Measurements from ENCODE around the gene PRSS16. TPM values are rescaled to one million over a fixed set of nuclear protein-coding genes. Genes with fewer than 3 reads are reported as not detected.
"Not testable (repeated sequence)": the region's sequence is repeated elsewhere in the genome, so short reads cannot be mapped to it uniquely, and the experiment has no call there.

PRSS16 gene
- total and polyA plus RNA-seq, 4 donors, result 0.11 to 1.3 (median 0.77) TPM

DNA sequence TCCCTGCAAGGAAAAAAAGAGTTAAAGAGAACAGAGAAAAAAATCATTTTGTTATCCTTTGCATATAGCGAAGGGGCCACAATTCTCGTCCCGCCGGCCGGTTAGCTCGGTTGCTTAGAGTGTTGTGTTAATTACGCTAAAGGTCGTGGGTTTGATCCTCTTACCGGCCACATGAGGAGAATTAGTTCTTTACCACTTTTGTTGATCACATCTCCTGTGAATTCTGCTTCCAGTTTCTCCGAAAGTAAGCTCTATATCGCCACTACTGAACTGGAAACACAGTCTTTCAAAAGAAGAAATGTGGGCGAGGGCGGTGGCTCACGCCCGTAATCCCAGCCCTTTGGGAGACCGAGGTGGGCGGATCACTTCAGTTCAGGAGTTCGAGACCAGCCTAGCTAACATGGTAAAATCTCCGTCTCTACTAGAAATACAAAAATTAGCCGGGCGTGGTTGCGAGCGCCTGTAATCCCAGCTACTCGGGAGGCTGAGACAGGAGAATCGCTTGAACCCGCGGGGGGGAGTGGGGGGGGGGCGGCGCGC, 13.4 kb downstream of the PRSS16 start:
- Histone ChIP-seq H3K4me3 (ENCODE audit: low read depth, low read length) (no peak overlapping the region), H3K4me1 (ENCODE audit: control insufficient read depth, insufficient read depth, low read length) (peaks cover 5% of the 10 kb centered on the region), H3K36me3 (ENCODE audit: control insufficient read depth, insufficient read depth, low read length) (no peaks in the 10 kb centered on the region), H3K27ac (ENCODE audit: low read depth, low read length) (no peak overlapping the region), H3K9me3 (ENCODE audit: control insufficient read depth, insufficient read depth, low read length) (no peaks in the 10 kb centered on the region), H3K27me3 (ENCODE audit: control insufficient read depth, insufficient read depth, low read length) (peaks cover 70% of the 10 kb centered on the region)
- peak in 1 of 6 donors; percentile 3 for DNase-seq (ENCODE audit: low read depth in 4 of 6, low spot score in 6 of 6)
- 8% methylated on average over 23 of the region's 30 CpGs for WGBS (ENCODE audit: insufficient coverage)

GRCh38 chr6:27263886-27264285, 16.4 kb downstream of the PRSS16 start:
- Histone ChIP-seq H3K4me3 (ENCODE audit: low read depth, low read length) (no peak overlapping the region), H3K27ac (ENCODE audit: low read depth, low read length) (no peak overlapping the region), H3K27me3 (ENCODE audit: control insufficient read depth, insufficient read depth, low read length) (peaks cover 75% of the 10 kb centered on the region), H3K9me3 (ENCODE audit: control insufficient read depth, insufficient read depth, low read length) (no peaks in the 10 kb centered on the region), H3K36me3 (ENCODE audit: control insufficient read depth, insufficient read depth, low read length) (no peaks in the 10 kb centered on the region), H3K4me1 (ENCODE audit: control insufficient read depth, insufficient read depth, low read length) (peaks cover 9% of the 10 kb centered on the region)
- DNase-seq (ENCODE audit: low read depth in 4 of 6, low spot score in 6 of 6), result no peak
- WGBS (ENCODE audit: insufficient coverage), result 75% methylated on average over 7 of the region's 8 CpGs

DNA sequence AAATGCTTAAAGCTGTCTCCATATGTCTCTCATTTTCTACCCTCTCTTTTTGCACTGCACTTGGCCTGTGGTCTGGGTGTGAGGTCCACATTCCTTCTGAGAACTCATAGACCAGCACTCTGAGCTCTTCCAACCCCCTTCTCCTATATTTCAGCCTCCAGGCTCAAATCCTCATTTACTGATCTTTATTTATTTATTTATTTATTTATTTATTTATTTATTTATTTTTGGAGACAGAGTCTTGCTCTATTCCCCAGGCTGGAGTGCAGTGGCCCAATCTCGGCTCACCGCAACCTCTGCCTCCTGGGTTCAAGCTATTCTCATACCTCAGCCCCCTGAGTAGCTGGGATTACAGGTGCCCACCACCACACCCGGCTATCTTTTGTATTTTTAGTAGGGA, 19.5 kb downstream of the PRSS16 start:
- 92% methylated on average over 3 of the region's 3 CpGs for WGBS (ENCODE audit: insufficient coverage)
- not testable (repeated sequence) for DNase-seq (ENCODE audit: low read depth in 4 of 6, low spot score in 6 of 6); H3K4me3 ChIP-seq (ENCODE audit: low read depth, low read length); H3K9me3 ChIP-seq (ENCODE audit: control insufficient read depth, insufficient read depth, low read length); H3K36me3 ChIP-seq (ENCODE audit: control insufficient read depth, insufficient read depth, low read length); H3K4me1 ChIP-seq (ENCODE audit: control insufficient read depth, insufficient read depth, low read length); H3K27ac ChIP-seq (ENCODE audit: low read depth, low read length)
- peaks cover 61% of the 10 kb centered on the region for H3K27me3 ChIP-seq (ENCODE audit: control insufficient read depth, insufficient read depth, low read length)

DNA sequence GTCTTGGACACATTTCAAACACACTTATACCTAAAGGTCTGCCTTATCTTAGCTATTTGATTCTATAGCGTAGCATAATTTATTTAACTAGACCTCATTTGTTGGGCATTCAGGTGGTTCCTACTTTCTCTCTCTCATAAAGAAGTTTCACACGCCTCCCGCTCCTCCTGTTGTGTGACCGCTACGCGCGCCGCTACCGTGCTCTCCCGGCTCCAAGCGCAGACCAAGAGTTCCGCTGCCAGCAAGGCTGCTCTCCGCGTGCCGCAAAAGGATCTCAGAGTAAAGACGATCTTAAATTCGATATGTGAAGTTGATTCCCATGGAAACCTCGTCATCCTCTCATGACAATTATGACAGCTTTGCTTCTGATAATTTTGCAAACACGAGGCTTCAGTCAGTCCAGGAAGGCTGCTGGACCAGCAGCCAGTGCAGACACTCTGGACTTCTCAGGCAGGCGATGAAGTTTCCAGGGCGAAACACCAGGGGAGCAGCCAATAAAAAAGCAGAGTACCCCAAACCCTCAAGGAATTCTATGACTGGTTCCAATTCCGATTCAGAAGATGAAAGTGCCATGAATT, 20.4 kb downstream of the PRSS16 start:
- peaks cover 5% of the 10 kb centered on the region for H3K4me1 ChIP-seq (ENCODE audit: control insufficient read depth, insufficient read depth, low read length)
- no peaks in the 10 kb centered on the region for H3K36me3 ChIP-seq (ENCODE audit: control insufficient read depth, insufficient read depth, low read length)
- 1% methylated on average over 20 of the region's 22 CpGs for WGBS (ENCODE audit: insufficient coverage)
- H3K27ac ChIP-seq (ENCODE audit: low read depth, low read length), result no peak overlapping the region
- DNase-seq (ENCODE audit: low read depth in 4 of 6, low spot score in 6 of 6), result peak in 2 of 6 donors; percentile 9 to 47
- H3K27me3 ChIP-seq (ENCODE audit: control insufficient read depth, insufficient read depth, low read length), result peaks cover 59% of the 10 kb centered on the region
- H3K4me3 ChIP-seq (ENCODE audit: low read depth, low read length), result no peak overlapping the region
- no peaks in the 10 kb centered on the region for H3K9me3 ChIP-seq (ENCODE audit: control insufficient read depth, insufficient read depth, low read length)

- no peak overlapping the region for H3K4me3 ChIP-seq (ENCODE audit: low read depth, low read length)
- no peak for DNase-seq (ENCODE audit: low read depth in 4 of 6, low spot score in 6 of 6)
- H3K27ac ChIP-seq (ENCODE audit: low read depth, low read length), result no peak overlapping the region
- H3K4me1 ChIP-seq (ENCODE audit: control insufficient read depth, insufficient read depth, low read length), result peaks cover 5% of the 10 kb centered on the region
- H3K27me3 ChIP-seq (ENCODE audit: control insufficient read depth, insufficient read depth, low read length), result peaks cover 56% of the 10 kb centered on the region
- H3K36me3 ChIP-seq (ENCODE audit: control insufficient read depth, insufficient read depth, low read length), result no peaks in the 10 kb centered on the region
- no peaks in the 10 kb centered on the region for H3K9me3 ChIP-seq (ENCODE audit: control insufficient read depth, insufficient read depth, low read length)
- 20% methylated on average over 6 of the region's 14 CpGs for WGBS (ENCODE audit: insufficient coverage)
Observed at GRCh38 chr6:27268803-27269202, 21.3 kb downstream of the PRSS16 start.

- H3K27me3 ChIP-seq (ENCODE audit: control insufficient read depth, insufficient read depth, low read length), result peaks cover 63% of the 10 kb centered on the region
- 69% methylated on average over 8 of the region's 11 CpGs for WGBS (ENCODE audit: insufficient coverage)
Observed at GRCh38 chr6:27273783-27274182, 26.3 kb downstream of the PRSS16 start.

DNA sequence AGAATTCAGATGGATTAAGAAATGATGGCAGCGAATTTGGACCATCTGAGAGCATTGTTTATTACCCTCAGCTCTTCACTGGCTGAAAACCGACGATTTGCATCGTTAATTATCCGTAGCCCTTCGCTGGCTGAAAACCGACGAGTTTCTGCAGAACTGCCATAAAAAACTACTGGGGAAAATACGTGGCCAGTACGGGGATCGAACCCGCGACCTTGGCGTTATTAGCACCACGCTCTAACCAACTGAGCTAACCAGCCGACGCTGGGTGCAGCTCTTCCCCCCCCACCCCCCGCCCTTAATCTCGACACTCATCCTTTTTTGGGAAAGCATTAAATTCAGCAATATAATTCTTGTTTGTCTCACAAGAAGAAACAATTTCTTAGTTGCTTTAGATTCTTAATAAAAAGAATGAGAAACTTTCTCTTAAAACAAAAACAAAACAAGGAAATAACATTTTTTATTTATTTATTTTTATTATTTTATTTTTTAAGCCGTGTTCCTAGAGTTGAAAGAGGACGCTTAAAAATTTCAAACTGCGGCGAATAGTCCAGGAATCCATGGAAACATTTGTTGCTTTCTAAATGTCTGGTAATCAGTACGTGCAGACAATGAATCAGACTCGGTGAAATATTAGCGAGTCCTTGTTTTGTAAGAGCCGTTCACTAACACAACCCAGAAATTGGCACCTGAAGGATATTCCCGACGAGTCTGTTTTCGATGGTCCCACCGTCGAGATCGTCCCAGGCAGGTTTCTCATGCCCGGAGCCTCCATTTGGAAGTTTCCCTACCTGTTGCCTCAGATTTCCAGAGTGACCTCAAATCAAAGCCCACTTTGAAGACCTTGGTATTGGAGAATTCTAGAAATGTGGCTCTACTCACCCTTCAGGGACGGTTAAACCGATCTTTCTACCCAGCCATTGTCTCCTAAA, 27.8 kb downstream of the PRSS16 start:
- no peaks in the 10 kb centered on the region for H3K9me3 ChIP-seq (ENCODE audit: control insufficient read depth, insufficient read depth, low read length)
- 13% methylated on average over 31 of the region's 36 CpGs for WGBS (ENCODE audit: insufficient coverage)
- no peak overlapping the region for H3K27ac ChIP-seq (ENCODE audit: low read depth, low read length)
- H3K4me3 ChIP-seq (ENCODE audit: low read depth, low read length), result no peak overlapping the region
- H3K36me3 ChIP-seq (ENCODE audit: control insufficient read depth, insufficient read depth, low read length), result no peaks in the 10 kb centered on the region
- H3K27me3 ChIP-seq (ENCODE audit: control insufficient read depth, insufficient read depth, low read length), result peaks cover 64% of the 10 kb centered on the region
- no peak for DNase-seq (ENCODE audit: low read depth in 4 of 6, low spot score in 6 of 6)
- peaks cover 6% of the 10 kb centered on the region for H3K4me1 ChIP-seq (ENCODE audit: control insufficient read depth, insufficient read depth, low read length)

More at GRCh38 chr6:27273783-27274182, 26.3 kb downstream of the PRSS16 start:
- Histone ChIP-seq H3K4me1 (ENCODE audit: control insufficient read depth, insufficient read depth, low read length) (no peaks in the 10 kb centered on the region), H3K4me3 (ENCODE audit: low read depth, low read length) (no peak overlapping the region), H3K36me3 (ENCODE audit: control insufficient read depth, insufficient read depth, low read length) (no peaks in the 10 kb centered on the region), H3K27ac (ENCODE audit: low read depth, low read length) (no peak overlapping the region), H3K9me3 (ENCODE audit: control insufficient read depth, insufficient read depth, low read length) (no peaks in the 10 kb centered on the region)
- no peak for DNase-seq (ENCODE audit: low read depth in 4 of 6, low spot score in 6 of 6)

DNA sequence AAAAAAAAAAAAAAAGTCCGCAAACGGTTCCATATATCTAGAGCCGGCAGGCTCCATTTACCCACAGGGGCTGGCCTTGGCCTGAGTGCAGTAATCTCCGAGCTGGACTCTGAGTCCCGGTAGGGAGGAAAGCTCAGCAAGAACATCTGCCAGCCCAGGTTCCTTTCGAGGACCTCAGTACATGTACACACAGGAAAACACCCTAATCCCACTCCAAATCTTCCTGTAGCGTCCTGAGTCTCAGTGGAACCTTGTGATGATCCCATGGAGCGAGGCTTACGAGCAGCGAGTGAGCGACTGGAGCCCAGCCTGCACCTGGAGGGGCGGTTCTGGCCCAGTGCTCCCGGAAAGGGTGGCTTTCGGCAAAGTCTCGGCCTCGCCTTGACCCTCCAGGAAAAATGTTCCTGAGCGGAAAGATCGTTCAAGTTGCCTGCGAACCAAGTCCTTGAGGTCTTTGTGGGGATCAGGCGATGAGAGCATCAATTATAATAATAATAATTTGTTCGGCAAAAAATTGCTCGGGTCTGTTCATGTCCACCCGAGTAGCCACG, 32.1 kb downstream of the PRSS16 start:
- H3K27ac ChIP-seq (ENCODE audit: low read depth, low read length), result no peak overlapping the region
- peaks cover 2% of the 10 kb centered on the region for H3K9me3 ChIP-seq (ENCODE audit: control insufficient read depth, insufficient read depth, low read length)
- H3K27me3 ChIP-seq (ENCODE audit: control insufficient read depth, insufficient read depth, low read length), result peaks cover 90% of the 10 kb centered on the region
- WGBS (ENCODE audit: insufficient coverage), result 3% methylated on average over 15 of the region's 24 CpGs
- DNase-seq (ENCODE audit: low read depth in 4 of 6, low spot score in 6 of 6), result no peak
- peaks cover 6% of the 10 kb centered on the region for H3K4me1 ChIP-seq (ENCODE audit: control insufficient read depth, insufficient read depth, low read length)
- H3K36me3 ChIP-seq (ENCODE audit: control insufficient read depth, insufficient read depth, low read length), result no peaks in the 10 kb centered on the region
- peak overlapping the region; percentile 2 for H3K4me3 ChIP-seq (ENCODE audit: low read depth, low read length)

GRCh38 chr6:27280064-27280539, 32.6 kb downstream of the PRSS16 start:
- WGBS (ENCODE audit: insufficient coverage), result 0% methylated on average over 2 of the region's 17 CpGs
- H3K4me3 ChIP-seq (ENCODE audit: low read depth, low read length), result peak overlapping the region; percentile 2
- H3K4me1 ChIP-seq (ENCODE audit: control insufficient read depth, insufficient read depth, low read length), result peaks cover 6% of the 10 kb centered on the region
- no peak overlapping the region for H3K27ac ChIP-seq (ENCODE audit: low read depth, low read length)
- peak in 2 of 6 donors; percentile 55 to 66 for DNase-seq (ENCODE audit: low read depth in 4 of 6, low spot score in 6 of 6)
- peaks cover 2% of the 10 kb centered on the region for H3K9me3 ChIP-seq (ENCODE audit: control insufficient read depth, insufficient read depth, low read length)
- peaks cover 90% of the 10 kb centered on the region for H3K27me3 ChIP-seq (ENCODE audit: control insufficient read depth, insufficient read depth, low read length)
- no peaks in the 10 kb centered on the region for H3K36me3 ChIP-seq (ENCODE audit: control insufficient read depth, insufficient read depth, low read length)

Data from spinal cord (tissue), 10 donors.